ENCODE measurements around the gene EEA1.
A peak's percentile ranks its signal among the peaks of the same experiment; 100 is the strongest.

The EEA1 gene

GRCh38 chr12:92927436-92928281, 1.4 kb downstream of the EEA1 start:
- TF ChIP-seq TAF1 (IDR thresholded peaks at IDR 0.05; ENCODE audit: borderline replicate concordance, insufficient read depth, low read length) (peak; percentile 39; the same call in 1 of the 2 replicates), REST (IDR thresholded peaks at IDR 0.05; ENCODE audit: insufficient read depth in 1 of 2, low read depth in 2 of 2, low read length in 2 of 2) (no peak)

DNA sequence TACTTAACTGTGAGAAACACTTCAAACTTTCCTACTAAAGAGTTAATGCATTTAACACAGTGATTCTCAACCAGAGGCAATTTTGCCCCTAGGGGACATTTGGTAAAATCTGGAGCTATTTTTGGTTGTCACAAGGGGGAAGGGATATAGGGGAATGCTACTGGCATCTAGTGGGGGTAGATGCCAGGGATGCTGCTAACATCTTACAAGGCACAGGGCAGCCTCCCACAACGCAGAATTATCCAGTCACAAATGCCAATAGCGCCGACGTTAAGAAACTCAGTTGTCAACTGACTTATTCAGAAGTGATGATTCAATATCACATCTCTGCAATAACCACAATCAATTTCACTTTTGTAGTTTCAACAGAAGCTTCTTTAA, 2.0 kb downstream of the EEA1 start:
- TF ChIP-seq SIN3A (IDR thresholded peaks at IDR 0.05; ENCODE audit: borderline replicate concordance, insufficient read depth, low read length) (no peak), POLR2AphosphoS5 (IDR thresholded peaks at IDR 0.05; ENCODE audit: low read depth, low read length) (no peak), REST (IDR thresholded peaks at IDR 0.05; ENCODE audit: insufficient read depth in 1 of 2, low read depth in 2 of 2, low read length in 2 of 2) (no peak), TAF1 (IDR thresholded peaks at IDR 0.05; ENCODE audit: borderline replicate concordance, insufficient read depth, low read length) (no peak), FOXP2 (optimal IDR thresholded peaks at IDR 0.05; ENCODE audit: borderline replicate concordance, extremely low read depth, extremely low read length, insufficient read depth) (no peak)

- TF ChIP-seq FOXP2 (optimal IDR thresholded peaks at IDR 0.05; ENCODE audit: borderline replicate concordance, extremely low read depth, extremely low read length, insufficient read depth) (no peak), REST (IDR thresholded peaks at IDR 0.05; ENCODE audit: insufficient read depth in 1 of 2, low read depth in 2 of 2, low read length in 2 of 2) (no peak), POLR2AphosphoS5 (IDR thresholded peaks at IDR 0.05; ENCODE audit: low read depth, low read length) (no peak), SIN3A (IDR thresholded peaks at IDR 0.05; ENCODE audit: borderline replicate concordance, insufficient read depth, low read length) (no peak)
These were observed 2.5 kb downstream of the EEA1 start for GRCh38 chr12:92926549-92926948.

- TF ChIP-seq POLR2AphosphoS5 (IDR thresholded peaks at IDR 0.05; ENCODE audit: low read depth, low read length) (no peak), REST (IDR thresholded peaks at IDR 0.05; ENCODE audit: insufficient read depth in 1 of 2, low read depth in 2 of 2, low read length in 2 of 2) (no peak), TAF1 (IDR thresholded peaks at IDR 0.05; ENCODE audit: borderline replicate concordance, insufficient read depth, low read length) (no peak), FOXP2 (optimal IDR thresholded peaks at IDR 0.05; ENCODE audit: borderline replicate concordance, extremely low read depth, extremely low read length, insufficient read depth) (no peak), SIN3A (IDR thresholded peaks at IDR 0.05; ENCODE audit: borderline replicate concordance, insufficient read depth, low read length) (no peak)
These were observed 7.2 kb downstream of the EEA1 start for GRCh38 chr12:92921877-92922276.

DNA sequence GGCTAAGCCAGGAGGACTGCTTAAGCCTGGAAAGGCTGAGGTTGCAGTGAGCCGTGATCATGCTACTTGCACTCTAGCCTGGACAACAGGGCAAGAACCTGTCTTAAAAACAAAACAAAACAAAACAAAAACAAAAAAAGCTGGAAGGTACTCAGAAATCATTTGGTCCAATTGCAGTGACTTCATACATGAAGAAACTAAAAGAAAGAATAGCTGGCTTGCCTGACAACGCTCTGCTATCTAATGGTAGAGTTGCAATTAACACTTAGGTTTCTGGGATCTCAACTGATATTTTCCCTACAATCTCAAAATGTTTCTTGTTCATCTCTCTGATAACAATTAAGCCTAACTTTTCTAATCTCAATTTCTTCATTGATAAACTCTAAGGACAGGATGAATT, 13.7 kb downstream of the EEA1 start:
- TF ChIP-seq FOXP2 (optimal IDR thresholded peaks at IDR 0.05; ENCODE audit: borderline replicate concordance, extremely low read depth, extremely low read length, insufficient read depth), result no peak
- no peak for TF ChIP-seq POLR2AphosphoS5 (IDR thresholded peaks at IDR 0.05; ENCODE audit: low read depth, low read length)
- TF ChIP-seq REST (IDR thresholded peaks at IDR 0.05; ENCODE audit: insufficient read depth in 1 of 2, low read depth in 2 of 2, low read length in 2 of 2), result no peak
- no peak for TF ChIP-seq SIN3A (IDR thresholded peaks at IDR 0.05; ENCODE audit: borderline replicate concordance, insufficient read depth, low read length)
- TF ChIP-seq TAF1 (IDR thresholded peaks at IDR 0.05; ENCODE audit: borderline replicate concordance, insufficient read depth, low read length), result no peak
